Bronchial epithelial cell (primary cell): ENCODE measurements around the gene DUSP8. TPM values are rescaled to one million over a fixed set of nuclear protein-coding genes. Genes with fewer than 3 reads are reported as not detected.

Experiments used
- DNase-seq: peaks from one replicate; pipeline ENCODE4 v3.0.0-alpha.2; 2010; ENCODE audit warnings: low read depth
- FAIRE-seq: peaks from 2 replicates; lab custom pipeline; 2011; peaks lifted over from hg19 to GRCh38; lab: Jason Lieb, UNC
- H3K27me3 ChIP-seq: 2 replicates; pipeline ENCODE4 v1.5.1; 2011; ENCODE audit warnings: low read length; ENCODE audit not compliant: control insufficient read depth, insufficient read depth
- H3K36me3 ChIP-seq: 2 replicates; pipeline ENCODE4 v1.5.1; 2011; ENCODE audit warnings: low read length; ENCODE audit not compliant: control insufficient read depth, insufficient read depth
- H3K4me3 ChIP-seq: 2 replicates; pipeline ENCODE4 v1.5.1; 2011; ENCODE audit warnings: mild to moderate bottlenecking, low read depth, low read length, control low read depth
- CTCF ChIP-seq: IDR thresholded peaks from 2 replicates; pipeline ENCODE4 v1.5.1; 2011; ENCODE audit warnings: mild to moderate bottlenecking, moderate library complexity, low read length, control low read depth, inconsistent platforms; ENCODE audit not compliant: insufficient read depth, severe bottlenecking
- total RNA-seq: library from RNA; depleted of rRNA; stranded (reverse); fragments of >200 nt; gene quantifications from 2 replicates; pipeline ENCODE4 v1.2.1, GENCODE V29; 2014

DUSP8 gene
- total RNA-seq, 1 donor from 2014 or later = 0.26 TPM

DNA sequence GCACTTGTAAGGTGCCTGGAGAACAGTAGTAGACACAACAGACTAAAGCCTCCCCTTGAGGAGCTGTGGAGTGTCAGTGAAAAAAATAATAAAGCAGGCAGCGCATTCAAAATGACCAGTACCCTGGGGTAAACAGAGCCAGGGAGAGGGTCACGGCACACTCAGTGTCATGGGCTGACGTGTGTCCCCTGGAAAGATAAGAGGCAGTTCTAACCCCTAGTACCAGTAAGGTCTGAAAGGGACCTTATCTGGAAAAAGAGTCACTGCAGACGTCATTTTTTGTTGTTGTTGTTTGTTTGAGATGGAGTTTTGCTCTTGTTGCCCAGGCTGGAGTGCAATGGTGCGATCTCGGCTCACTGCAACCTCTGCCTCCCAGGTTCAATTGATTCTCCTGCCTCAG is 32.0 kb downstream of the DUSP8 start:
- H3K36me3 ChIP-seq = no peaks in the 10 kb centered on the region
- no peak for TF ChIP-seq CTCF
- FAIRE-seq (no peak), DNase-seq (no peak)
- H3K4me3 ChIP-seq = no peak overlapping the region
- peaks cover 4% of the 10 kb centered on the region for H3K27me3 ChIP-seq

- Histone ChIP-seq H3K27me3 (peaks cover 1% of the 10 kb centered on the region), H3K36me3 (peaks cover 3% of the 10 kb centered on the region), H3K4me3 (no peak overlapping the region)
- FAIRE-seq (no peak), DNase-seq (no peak)
- TF ChIP-seq CTCF = no peak
These were observed 33.9 kb downstream of the DUSP8 start for GRCh38 chr11:1538153-1538552.

DNA sequence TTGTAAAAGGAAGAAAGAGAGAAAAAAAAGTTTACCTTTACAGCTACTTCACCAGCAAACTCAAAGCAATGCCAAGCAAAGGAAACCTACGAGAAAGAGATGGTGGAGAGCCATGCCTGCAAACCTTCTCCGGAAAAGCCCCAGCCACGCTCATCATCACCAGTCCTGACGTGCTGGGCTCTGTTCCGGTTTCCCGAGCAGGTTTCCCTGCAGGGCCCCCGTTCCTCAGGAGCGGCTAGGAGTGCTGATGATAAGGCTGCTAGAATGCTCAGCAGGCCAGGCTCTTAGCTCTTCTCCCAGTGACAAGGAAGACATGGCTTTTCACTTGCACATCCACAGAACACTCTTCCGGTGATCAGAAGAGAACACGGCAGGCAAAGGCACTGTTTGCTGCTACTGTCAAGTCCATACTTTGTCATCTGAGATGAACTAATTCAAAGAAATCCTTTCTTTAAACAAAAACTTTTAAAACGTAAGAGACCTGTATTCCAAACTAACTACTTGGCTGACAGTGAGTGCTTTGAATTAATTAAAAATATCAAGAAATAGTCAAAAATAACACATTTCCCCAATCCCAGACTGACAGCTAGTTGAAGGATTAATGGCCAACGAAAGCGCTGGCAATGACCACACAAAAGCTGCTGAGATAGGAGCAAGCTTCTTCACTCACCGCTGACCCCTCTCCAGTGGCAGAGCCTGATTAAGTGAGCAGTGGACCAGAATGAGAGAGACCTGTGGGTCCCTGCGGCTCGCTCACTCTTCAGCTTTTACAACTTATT is 35.8 kb downstream of the DUSP8 start:
- FAIRE-seq = no peak

GRCh38 chr11:1534682-1535081 is 37.4 kb downstream of the DUSP8 start:
- no peak for DNase-seq
- Histone ChIP-seq H3K4me3 (no peak overlapping the region), H3K27me3 (no peaks in the 10 kb centered on the region), H3K36me3 (peaks cover 5% of the 10 kb centered on the region)
- FAIRE-seq = no peak
- no peak for TF ChIP-seq CTCF

More for the DNA sequence above, 35.8 kb downstream of the DUSP8 start:
- H3K27me3 ChIP-seq = no peaks in the 10 kb centered on the region
- TF ChIP-seq CTCF = no peak
- peaks cover 3% of the 10 kb centered on the region for H3K36me3 ChIP-seq
- DNase-seq = peak; percentile 14
- H3K4me3 ChIP-seq = no peak overlapping the region

DNA sequence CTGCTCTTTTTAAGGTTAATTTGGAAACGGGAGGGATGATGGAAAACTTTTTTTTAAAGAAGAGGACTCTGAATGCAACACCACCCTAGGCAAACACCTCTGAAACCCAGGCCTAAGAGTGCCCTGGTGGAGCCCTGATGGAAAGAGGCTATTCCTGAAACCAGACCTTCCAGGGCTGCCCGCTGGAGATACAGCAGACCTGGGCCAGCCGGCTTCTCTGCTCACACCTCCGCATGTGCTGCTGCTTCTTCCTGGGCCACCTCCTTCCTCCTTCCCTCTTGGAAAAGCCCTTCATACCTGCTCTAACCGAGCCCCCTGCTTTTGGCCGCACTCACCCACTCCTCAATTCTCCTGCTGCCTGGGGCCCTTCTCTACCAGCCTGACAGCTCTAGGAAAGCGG is 37.9 kb downstream of the DUSP8 start:
- DNase-seq (no peak), FAIRE-seq (no peak)
- no peaks in the 10 kb centered on the region for H3K27me3 ChIP-seq
- peaks cover 7% of the 10 kb centered on the region for H3K36me3 ChIP-seq
- no peak for TF ChIP-seq CTCF
- H3K4me3 ChIP-seq = no peak overlapping the region

GRCh38 chr11:1533342-1533725 is 38.7 kb downstream of the DUSP8 start:
- H3K4me3 ChIP-seq = no peak overlapping the region
- FAIRE-seq = no peak
- no peak for TF ChIP-seq CTCF

More at GRCh38 chr11:1533342-1533725, 38.7 kb downstream of the DUSP8 start:
- Histone ChIP-seq H3K27me3 (no peaks in the 10 kb centered on the region), H3K36me3 (peaks cover 7% of the 10 kb centered on the region)
- DNase-seq = no peak
